Upper lobe of left lung (tissue), 6 donors: ENCODE data around the gene ITGAE. TPM values are rescaled to one million over a fixed set of nuclear protein-coding genes. Genes with fewer than 3 reads are reported as not detected.

Experiments
- ATAC-seq, 2 donors: fragments of 200-7000 bp; cut with Tn5 transposase; one replicate each; pipeline ENCODE4 v1.9.1; 2022; ENCODE audit warnings: mild to moderate bottlenecking in 2 of 2, moderate library complexity in 2 of 2; ENCODE audit not compliant: low FRiP score in 2 of 2
- DNase-seq, 2 donors: peaks; one replicate each; pipeline ENCODE4 v3.0.0-alpha.2; 2019 to 2020
- H3K27ac ChIP-seq, 4 donors: fragments of 200-600 bp; sonication (generic); one replicate each; pipeline ENCODE4 v1.5.1; 2016 to 2019
- H3K27me3 ChIP-seq, 4 donors: fragments of 200-600 bp; sonication (generic); one replicate each; pipeline ENCODE4 v1.5.1; 2017 to 2019
- H3K36me3 ChIP-seq, 4 donors: fragments of 200-600 bp; sonication (generic); one replicate each; pipeline ENCODE4 v1.5.1; 2016 to 2019
- H3K4me1 ChIP-seq, 4 donors: fragments of 200-600 bp; sonication (generic); one replicate each; pipeline ENCODE4 v1.5.1; 2018 to 2019
- H3K4me3 ChIP-seq, 4 donors: fragments of 200-600 bp; sonication (generic); one replicate each; pipeline ENCODE4 v1.5.1; 2017 to 2019; ENCODE audit warnings: mild to moderate bottlenecking in 2 of 4, moderate library complexity in 1 of 4
- H3K9me3 ChIP-seq, 4 donors: fragments of 200-600 bp; sonication (generic); one replicate each; pipeline ENCODE4 v1.5.1; 2018 to 2019
- CTCF ChIP-seq, 6 experiments: fragments of 450-650 bp in 4 of 6; fragments of 200-600 bp in 2 of 6; sonication (generic) in 2 of 6; IDR thresholded peaks; one replicate each; pipeline ENCODE4 v1.5.1; 2016 to 2019; ENCODE audit warnings: antibody characterized with exemption in 6 of 6
- EP300 ChIP-seq, 4 donors: sonication (generic); formaldehyde crosslinking; IDR thresholded peaks; one replicate each; pipeline ENCODE4 v1.5.1; 2017; ENCODE audit warnings: antibody characterized with exemption in 4 of 4, control low read depth in 2 of 4
- POLR2A ChIP-seq, 4 donors: fragments of 450-650 bp; IDR thresholded peaks; one replicate each; pipeline ENCODE4 v1.5.1; 2016 to 2017; ENCODE audit warnings: antibody characterized with exemption in 4 of 4, mild to moderate bottlenecking in 2 of 4
- POLR2AphosphoS5 ChIP-seq, 2 donors: sonication (generic); formaldehyde crosslinking; IDR thresholded peaks; one replicate each; pipeline ENCODE4 v1.5.1; 2017; ENCODE audit warnings: antibody characterized with exemption in 2 of 2
- WGBS, 2 donors: methylation state at CpG; one replicate each; pipeline ENCODE4 v1.1.5; 2017 to 2018; 5-methylcytosine and 5-hydroxymethylcytosine counted together
- total RNA-seq, 6 donors: library from RNA; depleted of rRNA in 4 of 6; stranded (reverse); fragments of >200 nt in 4 of 6; gene quantifications; one replicate each; pipeline versions ENCODE4 v1.1.0 to v1.2.1, GENCODE V29; 2016 to 2021
- donor health status: DM: no; HTN: no; CAD: no; lungs with moderate emphysema.
- donor health status: DM: no; HTN: yes; CAD: no; lungs with severe emphysema.

ITGAE gene
- total RNA-seq, 6 donors from 2014 or later = 17.2 to 36.0 (median 26.4) TPM

GRCh38 chr17:3751836-3752235, 49.2 kb downstream of the ITGAE start:
- no peak for TF ChIP-seq POLR2A (IDR thresholded peaks at IDR 0.05)
- no peak for TF ChIP-seq EP300 (IDR thresholded peaks at IDR 0.05)
- no peak for TF ChIP-seq CTCF (IDR thresholded peaks at IDR 0.05)
- no peak for TF ChIP-seq POLR2AphosphoS5 (IDR thresholded peaks at IDR 0.05)
- H3K36me3 ChIP-seq = no peaks in the 10 kb centered on the region
- DNase-seq (no peak), ATAC-seq (no peak)
- H3K27me3 ChIP-seq = no peaks in the 10 kb centered on the region
- peaks cover 0 to 12% (median 3%) of the 10 kb centered on the region in 4 donors for H3K4me1 ChIP-seq
- H3K4me3 ChIP-seq = no peak overlapping the region
- WGBS, 2 donors = 94 to 100% methylated on average over 2 to 15 of the region's 15 CpGs
- no peak overlapping the region for H3K27ac ChIP-seq
- no peaks in the 10 kb centered on the region for H3K9me3 ChIP-seq

GRCh38 chr17:3750926-3751325, 50.1 kb downstream of the ITGAE start:
- Histone ChIP-seq H3K27ac (no peak overlapping the region), H3K9me3 (no peaks in the 10 kb centered on the region), H3K4me1 (peaks cover 0 to 12% (median 3%) of the 10 kb centered on the region in 4 donors), H3K4me3 (no peak overlapping the region), H3K27me3 (no peaks in the 10 kb centered on the region), H3K36me3 (no peaks in the 10 kb centered on the region)
- DNase-seq = no peak
- 68 to 79% methylated on average over 8 of the region's 8 CpGs for WGBS, 2 donors
- no peak for TF ChIP-seq CTCF (IDR thresholded peaks at IDR 0.05)
- no peak for TF ChIP-seq EP300 (IDR thresholded peaks at IDR 0.05)
- no peak for TF ChIP-seq POLR2A (IDR thresholded peaks at IDR 0.05)
- no peak for TF ChIP-seq POLR2AphosphoS5 (IDR thresholded peaks at IDR 0.05)
- ATAC-seq = no peak

GRCh38 chr17:3750296-3750695, 50.7 kb downstream of the ITGAE start:
- TF ChIP-seq POLR2A (IDR thresholded peaks at IDR 0.05) (no peak), CTCF (IDR thresholded peaks at IDR 0.05) (no peak), EP300 (IDR thresholded peaks at IDR 0.05) (no peak), POLR2AphosphoS5 (IDR thresholded peaks at IDR 0.05) (no peak)
- H3K27ac ChIP-seq = no peak overlapping the region
- DNase-seq = no peak
- H3K4me1 ChIP-seq = peaks cover 0 to 8% (median 3%) of the 10 kb centered on the region in 4 donors
- H3K4me3 ChIP-seq = no peak overlapping the region
- no peak for ATAC-seq
- H3K9me3 ChIP-seq = no peaks in the 10 kb centered on the region
- H3K27me3 ChIP-seq = no peaks in the 10 kb centered on the region
- 86 to 89% methylated on average over 15 to 17 of the region's 17 CpGs for whole genome bisulfite sequencing, 2 donors
- no peaks in the 10 kb centered on the region for H3K36me3 ChIP-seq

GRCh38 chr17:3748576-3748975, 52.4 kb downstream of the ITGAE start:
- ATAC-seq (no peak), DNase-seq (no peak)
- no peaks in the 10 kb centered on the region for H3K9me3 ChIP-seq
- no peaks in the 10 kb centered on the region for H3K36me3 ChIP-seq
- no peaks in the 10 kb centered on the region for H3K27me3 ChIP-seq
- H3K4me3 ChIP-seq = no peak overlapping the region
- 83 to 91% methylated on average over 7 of the region's 7 CpGs for WGBS, 2 donors
- no peaks in the 10 kb centered on the region for H3K4me1 ChIP-seq
- no peak overlapping the region for H3K27ac ChIP-seq
- TF ChIP-seq POLR2AphosphoS5 (IDR thresholded peaks at IDR 0.05) (no peak), EP300 (IDR thresholded peaks at IDR 0.05) (no peak), POLR2A (IDR thresholded peaks at IDR 0.05) (no peak), CTCF (IDR thresholded peaks at IDR 0.05) (no peak)

- TF ChIP-seq POLR2A (IDR thresholded peaks at IDR 0.05) = no peak
- H3K4me1 ChIP-seq = no peaks in the 10 kb centered on the region
- H3K36me3 ChIP-seq = no peaks in the 10 kb centered on the region
- no peak overlapping the region for H3K27ac ChIP-seq
- no peak for DNase-seq
- 74 to 82% methylated on average over 9 of the region's 9 CpGs for WGBS, 2 donors
- H3K27me3 ChIP-seq = no peaks in the 10 kb centered on the region
- no peak for ATAC-seq
- H3K4me3 ChIP-seq = no peak overlapping the region
- no peaks in the 10 kb centered on the region for H3K9me3 ChIP-seq
Measured at GRCh38 chr17:3747805-3748204, 53.2 kb downstream of the ITGAE start.
